T-helper 1 cell (primary cell): Measurements from ENCODE around the gene ADNP.
A peak's percentile ranks its signal among the peaks of the same experiment; 100 is the strongest.
"Not testable (repeated sequence)": the region's sequence is repeated elsewhere in the genome, so short reads cannot be mapped to it uniquely, and the experiment has no call there.

Experiments
- DNase-seq, 5 donors: peaks; one replicate each; pipeline ENCODE4 v3.0.0-alpha.2; 2012 to 2020
- total RNA-seq, 4 donors: gene quantifications; one replicate each; lab custom pipeline; 2026; lab: John Stamatoyannopoulos, UW

ADNP gene
- total RNA-seq: 94.1 to 126 (median 107) reads per million in 4 donors

GRCh38 chr20:50931306-50932015 lies at the start of gene ADNP:
Gene ADNP (minus strand): TSS chr20:50931437. CDS start chr20:50903996, 27,441 bp downstream.
- DNase-seq: peak; percentile 80 to 91 (median 87)

- peak in 1 of 5 donors; percentile 11 for DNase-seq
Measured at GRCh38 chr20:50980071-50980681, 48.9 kb upstream of the ADNP start.

GRCh38 chr20:50978533-50978932 lies 47.3 kb upstream of the ADNP start:
- not testable (repeated sequence) for DNase-seq

GRCh38 chr20:50977066-50978021 lies 46.1 kb upstream of the ADNP start:
- no peak for DNase-seq

GRCh38 chr20:50975701-50976330 lies 44.6 kb upstream of the ADNP start:
- DNase-seq: no peak

DNA sequence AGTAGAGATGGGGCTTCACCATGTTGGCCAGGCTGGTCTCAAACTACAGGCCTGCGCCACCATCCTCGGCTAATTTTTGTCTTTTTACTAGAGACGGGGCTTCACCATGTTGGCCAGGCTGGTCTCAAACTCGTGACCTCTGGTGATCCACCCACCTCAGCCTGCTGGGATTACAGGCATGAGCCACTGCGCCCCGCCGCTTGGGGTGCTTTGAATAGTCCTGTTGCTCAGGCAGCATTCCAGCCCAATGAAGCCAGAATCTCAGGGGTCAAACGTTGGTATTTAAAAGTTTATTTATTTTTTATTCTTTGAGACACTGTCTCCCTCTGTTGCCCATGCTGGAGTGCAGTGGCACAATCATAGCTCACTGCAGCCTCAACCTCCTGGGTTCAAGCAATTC lies 38.7 kb upstream of the ADNP start:
- no peak for DNase-seq

DNA sequence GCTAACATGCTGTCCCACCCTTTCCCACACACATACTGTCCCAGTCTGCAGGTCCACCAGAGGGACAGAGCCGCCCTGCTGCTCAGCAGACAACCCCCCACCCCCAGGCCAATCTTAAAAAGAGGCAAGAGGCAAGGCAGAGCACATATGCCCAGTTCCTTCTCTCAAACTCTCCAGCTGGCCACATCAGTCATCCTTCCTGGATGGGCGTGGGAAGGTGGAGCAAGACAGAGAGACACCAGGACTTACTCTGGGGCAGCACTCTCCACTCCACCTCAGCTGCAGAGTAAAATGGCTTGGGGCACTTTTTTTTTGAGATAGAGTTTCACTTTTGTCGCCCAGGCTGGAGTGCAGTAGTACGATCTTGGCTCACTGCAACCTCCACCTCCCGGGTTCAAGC lies 38.2 kb upstream of the ADNP start:
- DNase-seq: no peak

- DNase-seq: no peak
Measured at GRCh38 chr20:50968289-50968688, 37.1 kb upstream of the ADNP start.

DNA sequence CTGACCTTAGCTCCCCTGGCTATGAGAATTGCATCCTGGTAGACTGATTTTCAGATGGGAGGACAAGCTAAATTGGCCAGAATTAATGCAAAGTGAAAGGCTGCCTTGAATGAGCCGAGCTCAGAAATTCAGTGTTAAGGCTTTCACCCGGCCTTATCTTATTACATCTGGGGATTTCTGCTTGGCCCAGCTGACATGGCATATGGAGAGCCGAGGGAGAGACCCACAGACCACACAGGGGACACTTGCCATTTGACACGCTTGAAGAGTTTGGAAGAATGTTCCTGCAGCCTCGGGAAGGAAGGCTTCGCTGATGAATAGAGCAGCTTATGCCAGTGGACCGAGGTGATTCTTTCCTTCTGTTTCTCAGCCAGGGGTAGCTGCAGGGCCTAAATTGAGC lies 36.3 kb upstream of the ADNP start:
- no peak for DNase-seq

- DNase-seq: no peak
Measured at GRCh38 chr20:50959543-50960126, 28.4 kb upstream of the ADNP start.

DNA sequence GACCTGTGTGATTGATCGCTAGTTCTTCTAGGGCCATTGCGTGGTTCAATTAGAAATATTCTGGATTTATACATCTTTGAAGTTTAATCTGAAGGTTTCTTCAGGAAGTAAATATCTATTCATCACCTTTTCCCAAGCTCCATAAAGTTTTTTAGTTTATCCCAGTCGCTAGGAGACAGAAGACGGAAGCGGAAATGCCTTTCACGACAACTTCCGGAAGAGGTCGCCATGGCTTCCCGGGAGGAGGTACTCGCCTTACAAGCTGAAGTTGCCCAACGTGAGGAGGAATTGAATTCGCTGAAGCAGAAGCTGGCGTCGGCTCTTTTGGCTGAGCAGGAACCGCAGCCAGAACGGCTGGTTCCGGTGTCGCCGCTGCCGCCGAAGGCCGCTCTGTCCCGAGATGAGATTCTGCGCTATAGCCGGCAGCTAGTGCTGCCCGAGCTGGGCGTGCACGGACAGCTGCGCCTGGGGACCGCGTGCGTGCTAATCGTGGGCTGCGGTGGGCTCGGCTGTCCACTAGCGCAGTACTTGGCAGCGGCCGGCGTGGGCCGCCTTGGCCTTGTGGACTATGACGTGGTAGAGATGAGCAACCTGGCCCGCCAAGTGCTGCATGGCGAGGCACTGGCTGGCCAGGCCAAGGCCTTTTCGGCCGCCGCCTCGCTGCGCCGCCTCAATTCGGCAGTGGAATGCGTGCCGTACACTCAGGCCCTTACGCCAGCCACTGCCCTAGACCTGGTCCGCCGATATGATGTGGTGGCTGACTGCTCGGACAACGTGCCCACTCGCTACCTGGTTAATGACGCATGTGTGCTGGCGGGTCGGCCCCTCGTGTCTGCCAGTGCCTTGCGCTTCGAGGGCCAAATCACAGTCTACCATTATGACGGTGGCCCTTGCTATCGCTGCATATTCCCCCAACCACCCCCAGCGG lies 27.6 kb upstream of the ADNP start, which contains the start of gene MOCS3:
Gene MOCS3, plus strand, starts transcription at position 204 of the 928 bp plus-strand sequence. Its CDS starts 25 bp downstream, at position 229.
- DNase-seq: peak; percentile 70 to 91 (median 77)

DNA sequence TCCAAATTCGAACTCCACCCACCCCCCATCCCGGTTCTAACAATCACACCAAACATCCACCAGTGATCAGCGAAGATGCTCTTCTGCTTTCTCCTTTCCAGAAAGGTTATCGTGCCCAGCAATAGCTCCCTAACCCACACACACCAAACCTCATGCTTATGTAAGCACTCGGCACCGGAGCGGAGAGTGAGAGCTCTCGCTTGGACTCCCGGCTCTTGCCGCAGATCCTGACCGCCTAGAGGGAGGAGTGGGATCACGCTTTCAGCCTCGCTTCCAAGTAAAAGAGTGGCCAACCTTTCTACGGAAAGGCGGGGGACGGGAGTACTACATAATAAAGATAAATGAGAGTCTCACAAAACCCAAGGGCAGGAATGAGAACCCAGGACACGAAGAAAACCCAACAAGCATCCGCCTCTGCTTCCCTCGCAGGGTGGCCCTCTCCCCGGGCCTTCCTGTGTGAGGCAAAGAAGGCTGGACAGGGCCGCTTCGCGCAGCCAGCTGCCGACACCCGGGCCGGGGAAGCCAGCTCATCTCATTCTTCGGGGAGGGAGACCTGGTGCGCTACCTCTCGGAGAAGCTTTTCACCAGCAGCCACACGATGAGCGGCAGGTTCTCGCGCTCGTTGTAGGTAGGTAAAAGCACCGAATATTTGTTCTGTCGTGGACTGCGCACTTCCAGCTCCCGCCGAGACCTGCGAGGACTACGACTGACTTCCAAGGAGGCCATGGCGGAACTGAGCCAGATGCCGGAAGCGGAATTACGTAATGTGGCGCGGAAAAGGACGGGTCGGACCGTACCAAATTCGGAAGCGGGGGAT lies 26.8 kb upstream of the ADNP start, which contains the start of gene DPM1:
Gene DPM1, minus strand, starts transcription at position 735 of the 817 bp plus-strand sequence. Its CDS starts 9 bp downstream, at position 726.
- DNase-seq: peak; percentile 73 to 90 (median 85)

DNA sequence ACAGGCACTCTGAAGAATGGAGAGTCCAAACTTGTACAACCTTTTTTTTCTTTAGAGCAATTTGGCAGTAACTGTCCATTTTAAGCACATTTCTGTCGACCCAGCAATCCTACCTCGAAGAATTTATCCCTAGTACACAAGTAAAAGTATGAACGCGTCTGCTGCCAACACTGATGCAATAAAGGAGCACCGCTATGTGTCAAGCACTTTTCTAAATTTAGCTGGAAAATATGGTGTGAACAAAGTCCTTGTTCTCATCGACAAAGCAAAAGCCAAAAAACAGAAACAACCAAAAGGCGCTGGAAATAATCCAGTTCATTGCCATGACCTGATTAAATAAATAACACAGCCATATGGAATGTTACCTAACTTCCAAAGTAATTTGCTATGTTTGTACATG lies 26.0 kb upstream of the ADNP start:
- DNase-seq: no peak

- DNase-seq: no peak
Measured at GRCh38 chr20:50953821-50954220, 22.6 kb upstream of the ADNP start.

- no peak for DNase-seq
Measured at GRCh38 chr20:50953196-50953595, 22.0 kb upstream of the ADNP start.

GRCh38 chr20:50948132-50948785 lies 17.0 kb upstream of the ADNP start:
- no peak for DNase-seq

GRCh38 chr20:50943069-50943468 lies 11.8 kb upstream of the ADNP start:
- DNase-seq: no peak

GRCh38 chr20:50933589-50933988 lies 2.4 kb upstream of the ADNP start:
- no peak for DNase-seq

DNA sequence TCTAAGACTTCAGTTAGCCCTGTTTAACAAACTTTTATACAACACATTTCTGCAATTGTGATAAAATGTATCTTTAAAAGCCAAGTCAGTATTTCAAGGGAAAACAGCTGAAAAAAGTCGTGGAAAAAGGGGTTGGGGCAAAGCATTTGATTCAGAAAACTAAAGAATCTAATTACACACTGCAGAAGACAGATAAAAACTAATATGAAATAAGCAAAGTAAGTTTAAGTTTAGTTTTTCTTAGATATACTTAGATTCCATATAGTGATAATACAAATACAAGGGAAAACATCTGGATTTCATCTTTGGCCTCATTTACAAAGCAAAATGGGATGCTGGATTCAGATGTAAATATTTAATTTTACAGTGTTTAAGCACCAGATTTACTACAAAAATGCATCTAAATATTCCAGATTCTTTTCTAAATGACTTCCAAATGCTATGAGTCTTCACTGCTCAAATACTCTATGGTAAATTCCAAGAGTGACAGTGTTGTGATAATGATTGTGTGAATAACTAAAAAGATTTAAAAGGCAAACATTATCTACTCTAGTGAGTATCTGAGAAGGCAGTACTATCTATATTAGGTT lies 1.5 kb upstream of the ADNP start:
- no peak for DNase-seq
